ENCODE results near the gene RPTOR. TPM values are rescaled to one million over a fixed set of nuclear protein-coding genes. Genes with fewer than 3 reads are reported as not detected.

Gene RPTOR
- total RNA-seq, 4 donors from 2014 or later, result 47.6 to 56.9 (median 55.4) TPM

GRCh38 chr17:80894439-80894721 lies 349.7 kb downstream of the RPTOR start:
- Histone ChIP-seq H3K27ac (no peak overlapping the region), H3K4me1 (peaks cover 7 to 15% of the 10 kb centered on the region in 2 donors), H3K36me3 (peaks cover 0 to 24% of the 10 kb centered on the region in 2 donors), H3K27me3 (no peaks in the 10 kb centered on the region), H3K9me3 (no peaks in the 10 kb centered on the region), H3K4me3 (no peak overlapping the region)
- TF ChIP-seq CTCF (IDR thresholded peaks at IDR 0.05 in 4 of 5, conservative IDR thresholded peaks at IDR 0.05 in 1 of 5) (no peak), POLR2A (IDR thresholded peaks at IDR 0.05) (no peak)
- in situ Hi-C loops (cut with MboI; ENCODE audit: low sequenced_read_pairs in 4 of 4), result no loop called here
- intact Hi-C loops (cut with DNase I; ENCODE audit: low total_unique reads), result loop anchor here (10.0 kb wide), 1 partner anchor 470 kb away; no protein-coding TSS in a partner anchor
- ATAC-seq, result no peak
- no peak for DNase-seq

- Histone ChIP-seq H3K9me3 (no peaks in the 10 kb centered on the region), H3K4me3 (no peak overlapping the region), H3K27me3 (no peaks in the 10 kb centered on the region), H3K36me3 (peaks cover 0 to 23% of the 10 kb centered on the region in 2 donors), H3K27ac (no peak overlapping the region), H3K4me1 (peaks cover 7 to 15% of the 10 kb centered on the region in 2 donors)
- in situ Hi-C loops (cut with MboI; ENCODE audit: low sequenced_read_pairs in 4 of 4) (no loop called here), intact Hi-C loops (cut with DNase I; ENCODE audit: low total_unique reads) (loop anchor here (5.0 to 10.0 kb wide), 2 partner anchors 417 to 470 kb away; partner anchors contain the start of gene NPTX1)
- ATAC-seq, result no peak
- no peak for DNase-seq
- TF ChIP-seq POLR2A (IDR thresholded peaks at IDR 0.05), result no peak
- no peak for TF ChIP-seq CTCF (IDR thresholded peaks at IDR 0.05 in 4 of 5, conservative IDR thresholded peaks at IDR 0.05 in 1 of 5)
These were observed 350.1 kb downstream of the RPTOR start for GRCh38 chr17:80894726-80895125.

- no peak for ATAC-seq
- Histone ChIP-seq H3K27ac (no peak overlapping the region), H3K36me3 (peaks cover 0 to 23% of the 10 kb centered on the region in 2 donors), H3K4me3 (no peak overlapping the region), H3K27me3 (no peaks in the 10 kb centered on the region), H3K4me1 (peaks cover 7 to 15% of the 10 kb centered on the region in 2 donors), H3K9me3 (no peaks in the 10 kb centered on the region)
- intact Hi-C loops (cut with DNase I; ENCODE audit: low total_unique reads), result loop anchor here (5.0 to 10.0 kb wide), 2 partner anchors 418 to 471 kb away; partner anchors contain the start of gene NPTX1
- in situ Hi-C loops (cut with MboI; ENCODE audit: low sequenced_read_pairs in 4 of 4), result no loop called here
- DNase-seq, result no peak
- TF ChIP-seq CTCF (IDR thresholded peaks at IDR 0.05 in 4 of 5, conservative IDR thresholded peaks at IDR 0.05 in 1 of 5), result no peak
- TF ChIP-seq POLR2A (IDR thresholded peaks at IDR 0.05), result no peak
These were observed 350.7 kb downstream of the RPTOR start for GRCh38 chr17:80895366-80895765.

- no peak overlapping the region for H3K4me3 ChIP-seq
- H3K4me1 ChIP-seq, result no peaks in the 10 kb centered on the region
- H3K36me3 ChIP-seq, result peaks cover 0 to 18% of the 10 kb centered on the region in 2 donors
- no peak for DNase-seq
- H3K9me3 ChIP-seq, result no peaks in the 10 kb centered on the region
- TF ChIP-seq POLR2A (IDR thresholded peaks at IDR 0.05) (no peak), CTCF (IDR thresholded peaks at IDR 0.05 in 4 of 5, conservative IDR thresholded peaks at IDR 0.05 in 1 of 5) (no peak)
- ATAC-seq, result no peak
- no peaks in the 10 kb centered on the region for H3K27me3 ChIP-seq
- intact Hi-C loops (cut with DNase I; ENCODE audit: low total_unique reads) (loop anchor here (5.0 to 10.0 kb wide), 2 partner anchors 421 to 474 kb away; partner anchors contain the start of gene NPTX1), in situ Hi-C loops (cut with MboI; ENCODE audit: low sequenced_read_pairs in 4 of 4) (no loop called here)
- no peak overlapping the region for H3K27ac ChIP-seq
These were observed 354.1 kb downstream of the RPTOR start for GRCh38 chr17:80898716-80899115.

Measured in gastrocnemius medialis (tissue), 4 donors.